HG03442 (cell line): Measurements from ENCODE around the gene TECPR2.

Source experiments
- ATAC-seq: cut with Tn5 transposase; IDR thresholded peaks from one replicate; pipeline ENCODE4 v1.9.1; 2021; ENCODE audit warnings: mild to moderate bottlenecking, moderate library complexity; ENCODE audit not compliant: unreplicated experiment

TECPR2 gene

GRCh38 chr14:102461490-102462338 is 99.0 kb downstream of the TECPR2 start:
- no peak for ATAC-seq

GRCh38 chr14:102462391-102462790 is 99.7 kb downstream of the TECPR2 start:
- no peak for ATAC-seq

DNA sequence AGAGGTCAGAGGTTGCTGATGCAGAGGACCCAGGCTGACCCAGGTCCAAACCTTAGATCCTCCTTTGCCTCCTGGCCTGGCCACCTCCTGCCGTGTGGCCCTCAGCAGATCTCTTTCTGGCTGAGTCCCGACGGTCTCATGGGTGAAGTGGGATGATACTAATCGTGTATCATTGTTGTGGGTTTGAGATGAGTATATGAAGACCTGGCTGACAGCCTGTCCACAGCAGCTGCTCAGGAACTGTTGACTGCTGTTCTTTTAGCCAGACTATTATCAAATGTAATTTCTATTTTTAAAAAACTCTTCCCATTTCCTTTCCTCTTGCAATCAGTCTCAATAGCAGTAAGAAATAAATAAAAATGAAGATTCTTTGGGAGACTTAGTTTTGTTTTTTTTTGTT is 101.3 kb downstream of the TECPR2 start:
- no peak for ATAC-seq

DNA sequence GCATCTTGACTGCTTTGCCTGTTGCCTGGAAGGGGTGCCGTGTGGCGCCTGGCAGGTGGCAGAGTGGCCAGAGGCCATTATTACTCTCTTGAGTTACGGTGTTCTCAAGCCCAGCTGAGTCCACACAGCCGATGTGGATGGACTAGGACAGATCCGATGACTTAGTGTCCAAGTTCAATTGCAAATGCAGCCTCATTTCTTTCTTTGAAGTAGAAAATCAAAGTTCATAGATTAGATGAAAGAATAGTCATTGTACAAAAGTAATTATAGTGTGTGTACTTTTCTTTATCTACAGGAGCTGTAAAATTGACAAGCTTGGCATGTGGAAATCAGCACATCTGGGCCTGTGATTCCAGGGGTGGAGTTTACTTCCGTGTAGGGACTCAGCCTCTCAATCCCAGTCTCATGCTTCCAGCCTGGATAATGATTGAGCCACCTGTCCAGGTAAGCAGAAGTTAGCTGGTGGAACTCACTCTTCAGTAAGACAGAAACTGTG is 102.2 kb downstream of the TECPR2 start:
- no peak for ATAC-seq

DNA sequence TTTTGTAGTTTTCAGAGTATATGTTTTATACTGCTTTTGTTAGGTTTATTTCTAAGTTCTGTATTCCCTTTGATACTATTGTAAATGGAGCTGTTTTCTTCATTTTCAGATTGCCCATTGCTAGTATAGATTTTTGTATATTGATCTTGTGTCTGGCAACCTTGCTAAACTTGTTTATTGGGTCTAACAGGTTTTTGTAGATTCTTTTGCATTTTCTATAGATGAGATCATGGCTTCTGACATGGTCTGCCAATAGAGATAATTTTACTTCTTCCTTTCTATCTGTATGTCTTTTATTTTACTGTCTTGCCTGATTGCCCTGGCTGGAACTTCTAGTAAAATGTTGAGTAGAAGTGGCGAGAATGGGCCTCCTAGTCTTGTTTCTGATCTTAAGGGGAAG is 106.5 kb downstream of the TECPR2 start:
- ATAC-seq = no peak

DNA sequence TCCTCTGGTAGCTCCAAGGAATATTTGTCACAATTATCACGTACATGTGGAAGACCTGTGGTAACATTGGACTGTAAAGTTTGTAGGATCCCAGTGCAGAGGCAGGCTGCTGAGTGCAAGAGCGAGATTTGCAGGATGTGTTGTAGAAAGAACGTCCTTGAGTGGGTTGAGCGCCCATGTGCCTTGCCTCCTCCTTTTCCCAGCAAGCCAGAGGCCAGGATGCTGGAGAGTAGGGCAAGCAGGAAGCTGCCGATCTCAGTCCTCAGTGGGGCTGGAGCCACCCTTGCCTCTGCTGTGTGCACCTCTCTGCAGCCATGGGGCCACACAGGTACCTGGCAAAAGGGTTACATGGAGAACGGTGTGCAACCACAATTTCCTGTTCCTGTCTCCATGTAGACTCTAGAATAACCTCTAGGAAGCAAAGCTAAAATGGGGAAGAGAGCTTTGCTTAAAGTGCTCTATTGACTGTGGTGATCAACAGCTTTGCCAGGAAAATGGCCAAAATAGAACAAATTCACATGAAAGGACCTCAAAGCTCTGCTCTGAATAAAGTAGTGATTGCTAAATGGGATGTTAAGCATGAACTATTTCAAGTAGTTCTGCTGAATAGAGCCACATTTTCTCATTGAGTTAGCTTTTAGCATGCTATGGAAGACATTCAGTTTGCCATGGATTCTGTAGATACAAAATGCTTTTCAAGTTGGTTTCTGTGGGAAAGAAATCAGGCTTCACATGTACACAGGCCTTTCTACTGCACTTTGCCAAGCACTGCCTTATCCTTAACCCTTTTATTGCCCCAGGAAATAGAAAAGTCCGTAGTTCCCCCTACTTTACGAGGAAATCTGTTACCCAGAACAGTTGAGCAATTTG is 109.4 kb downstream of the TECPR2 start:
- no peak for ATAC-seq

- no peak for ATAC-seq
These were observed 110.0 kb downstream of the TECPR2 start for GRCh38 chr14:102472791-102473150.

DNA sequence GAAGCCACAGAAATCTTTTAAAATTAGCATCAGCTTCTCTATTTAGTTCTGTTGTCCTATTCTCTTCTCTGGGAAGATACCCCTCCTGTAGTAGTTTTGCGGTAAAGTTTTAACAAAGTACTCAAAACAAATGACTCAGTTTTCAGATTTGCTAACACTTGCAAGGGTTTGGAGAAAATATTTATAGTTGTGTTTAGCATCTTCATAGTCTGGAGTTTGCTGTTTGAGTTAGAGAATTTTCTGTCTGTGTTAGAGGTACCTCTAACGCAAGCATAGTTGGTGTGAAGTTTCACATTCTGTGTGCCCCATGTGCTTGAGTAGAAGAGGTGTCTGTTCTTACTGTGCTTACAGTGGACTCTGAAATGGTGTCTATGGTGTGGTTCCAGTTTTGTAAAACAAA is 110.8 kb downstream of the TECPR2 start:
- ATAC-seq = no peak

GRCh38 chr14:102474934-102475333 is 112.2 kb downstream of the TECPR2 start:
- no peak for ATAC-seq

- no peak for ATAC-seq
These were observed 116.4 kb downstream of the TECPR2 start for GRCh38 chr14:102479107-102479506.

GRCh38 chr14:102479777-102480176 is 117.0 kb downstream of the TECPR2 start:
- ATAC-seq = no peak

- ATAC-seq = no peak
These were observed 118.6 kb downstream of the TECPR2 start for GRCh38 chr14:102481371-102481770.

GRCh38 chr14:102481791-102482238 is 119.1 kb downstream of the TECPR2 start:
- no peak for ATAC-seq

DNA sequence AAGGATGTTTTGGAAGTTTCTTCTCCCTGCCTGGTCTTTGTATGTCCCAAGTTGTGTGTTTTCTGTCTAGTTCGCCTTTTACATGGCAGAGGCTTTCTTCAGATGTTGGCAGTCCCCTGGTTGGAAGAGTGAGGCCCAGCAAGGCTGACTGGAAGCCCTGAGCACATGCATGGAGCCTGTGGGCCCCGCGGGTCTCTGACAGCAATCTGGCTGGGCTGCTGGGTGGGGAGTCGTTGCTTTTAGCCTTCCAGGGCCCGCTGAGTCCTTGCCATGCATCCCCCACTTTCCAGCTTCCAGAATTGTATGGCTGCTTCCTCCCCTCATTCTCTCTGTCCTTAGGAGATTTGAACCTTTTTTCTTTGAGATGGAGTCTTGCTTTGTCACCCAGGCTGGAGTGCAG is 121.6 kb downstream of the TECPR2 start:
- ATAC-seq = no peak

DNA sequence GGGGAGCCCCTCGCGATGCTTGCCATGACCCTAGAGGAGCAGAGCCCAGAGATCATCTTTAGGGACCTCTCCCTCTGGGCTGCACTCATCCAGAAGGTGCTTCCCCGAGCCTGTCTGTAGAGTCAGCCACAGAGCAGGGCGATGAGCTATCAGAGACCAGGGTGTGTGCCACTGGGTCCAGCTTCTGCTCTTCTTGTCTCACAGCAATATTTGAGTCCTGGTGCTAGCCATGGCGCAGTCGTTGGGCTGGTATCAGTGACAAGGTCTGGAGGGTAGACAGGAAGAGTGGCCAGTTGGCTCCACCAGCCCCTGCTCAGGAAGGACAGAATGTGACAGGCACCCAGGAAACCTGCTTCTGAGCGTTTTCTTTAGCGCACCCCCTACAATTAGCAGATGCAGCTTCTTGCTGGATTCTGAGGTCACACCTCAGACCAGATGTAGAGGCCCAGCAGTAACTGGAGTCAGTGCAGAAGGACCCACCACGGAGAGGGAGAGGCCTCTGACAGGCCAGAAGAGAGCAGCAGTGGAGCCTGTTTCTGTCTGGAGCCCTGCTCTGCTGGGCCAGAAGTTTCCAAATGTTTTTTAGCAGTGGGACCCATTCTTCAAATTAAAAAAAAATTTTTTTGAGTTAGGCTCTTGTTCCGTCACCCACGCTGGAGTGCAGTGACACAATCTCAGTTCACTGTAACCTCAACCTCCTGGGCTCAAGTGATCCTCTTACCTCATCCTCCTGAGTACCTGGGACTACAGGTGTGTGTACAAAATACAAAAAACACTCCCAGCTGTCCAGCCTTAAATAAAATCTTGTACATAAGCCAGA is 123.2 kb downstream of the TECPR2 start:
- no peak for ATAC-seq

DNA sequence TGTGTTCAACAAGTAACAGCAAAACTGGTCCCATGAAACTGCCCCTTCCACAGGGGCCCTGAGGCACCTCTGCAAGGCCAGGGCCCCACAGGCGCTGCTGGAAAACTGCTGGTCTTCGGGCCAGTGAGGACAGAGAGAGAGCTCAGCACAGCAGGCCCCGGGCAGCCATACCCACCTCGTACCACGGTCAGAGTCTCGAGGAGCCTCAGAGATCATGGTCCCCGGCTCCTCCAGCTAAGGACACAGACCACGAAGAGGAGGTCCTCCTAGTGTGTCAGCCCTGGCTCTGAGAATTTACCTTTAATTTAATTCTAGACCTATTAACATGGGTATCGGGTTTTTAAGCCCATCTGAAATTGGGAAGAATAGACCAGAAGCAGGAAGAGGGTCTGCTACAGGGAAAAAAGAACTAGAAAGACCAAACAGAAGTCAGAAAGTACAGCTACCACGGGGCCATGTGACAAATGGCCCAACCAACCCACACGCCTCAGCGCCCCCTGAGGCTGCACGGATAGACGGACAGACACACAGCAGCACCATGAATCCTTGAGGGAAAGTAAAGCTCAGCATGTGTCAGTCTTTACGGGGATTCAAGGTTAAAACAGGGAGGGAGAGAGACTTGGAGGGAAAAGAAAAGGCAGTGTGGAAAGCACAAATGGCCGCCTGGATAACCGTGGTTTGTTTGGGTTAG is 123.9 kb downstream of the TECPR2 start:
- ATAC-seq = no peak

DNA sequence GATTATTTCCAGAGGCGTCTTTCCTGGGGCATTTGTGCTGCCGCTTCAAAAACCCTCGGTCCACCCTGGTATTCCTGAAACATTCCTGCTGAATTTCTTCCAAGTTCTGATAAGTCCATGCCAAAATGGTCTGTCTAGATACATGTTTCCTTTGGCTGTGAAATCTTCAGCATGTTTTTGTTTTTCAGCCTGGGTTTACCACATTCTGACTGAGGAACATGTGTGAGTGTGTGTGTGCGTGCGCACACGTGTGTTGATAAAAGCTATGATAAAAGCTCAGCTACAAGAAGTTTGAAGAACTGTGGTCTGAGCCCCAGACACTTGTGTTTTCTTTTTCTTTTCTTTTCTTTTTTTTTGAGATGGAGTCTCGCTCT is 124.5 kb downstream of the TECPR2 start:
- ATAC-seq = no peak

- no peak for ATAC-seq
These were observed 127.7 kb downstream of the TECPR2 start for GRCh38 chr14:102490456-102490855.

- ATAC-seq = no peak
These were observed 128.6 kb downstream of the TECPR2 start for GRCh38 chr14:102491366-102491765.

- no peak for ATAC-seq
These were observed 129.2 kb downstream of the TECPR2 start for GRCh38 chr14:102491786-102492530.
